AG04450 (cell line): ENCODE results near the gene CHST12. TPM values are rescaled to one million over a fixed set of nuclear protein-coding genes. Genes with fewer than 3 reads are reported as not detected.

Experiments used
- CTCF ChIA-PET: fragments of 300-600, 350-600 bp; formaldehyde crosslinking; extraction: SDS; loops from one replicate; lab custom pipeline; 2022; ENCODE audit warnings: antibody characterized with exemption, inconsistent platforms; lab: Charles Lee
- POLR2A ChIA-PET: fragments of 350-600 bp; formaldehyde crosslinking; extraction: SDS; loops from one replicate; lab custom pipeline; 2021; ENCODE audit warnings: antibody characterized with exemption, inconsistent platforms; lab: Yijun Ruan, JAX
- DNase-seq: peaks from one replicate; pipeline ENCODE4 v3.0.0-alpha.2; 2011; ENCODE audit warnings: low read depth, low spot score
- H3K27ac ChIP-seq: one replicate; pipeline ENCODE4 v1.5.1; 2012; ENCODE audit warnings: low read depth, low read length, control low read depth
- H3K27me3 ChIP-seq: one replicate; pipeline ENCODE4 v1.6.0; 2012; ENCODE audit warnings: low read length; ENCODE audit not compliant: control insufficient read depth, insufficient read depth
- H3K4me3 ChIP-seq: 2 replicates; pipeline ENCODE4 v1.5.1; 2011; ENCODE audit warnings: mild to moderate bottlenecking, low read depth, low read length, control low read depth
- H3K9me3 ChIP-seq: 2 replicates; pipeline ENCODE4 v1.5.1; 2012; ENCODE audit warnings: low read length; ENCODE audit not compliant: control insufficient read depth, insufficient read depth
- polyA plus RNA-seq: library from polyadenylated mRNA; depleted of rRNA; stranded (reverse); fragments of >200 nt; gene quantifications from 2 replicates; pipeline ENCODE4 v1.2.3, GENCODE V29; 2011
- TF ChIP-seq, protein P1 (sequence below): IDR thresholded peaks from 2 replicates; pipeline ENCODE4 v1.5.1; 2011; ENCODE audit warnings: low read depth, low read length, control low read depth, inconsistent platforms

The CHST12 gene
- polyA plus RNA-seq, 1 experiment, result 8.7 TPM

DNA sequence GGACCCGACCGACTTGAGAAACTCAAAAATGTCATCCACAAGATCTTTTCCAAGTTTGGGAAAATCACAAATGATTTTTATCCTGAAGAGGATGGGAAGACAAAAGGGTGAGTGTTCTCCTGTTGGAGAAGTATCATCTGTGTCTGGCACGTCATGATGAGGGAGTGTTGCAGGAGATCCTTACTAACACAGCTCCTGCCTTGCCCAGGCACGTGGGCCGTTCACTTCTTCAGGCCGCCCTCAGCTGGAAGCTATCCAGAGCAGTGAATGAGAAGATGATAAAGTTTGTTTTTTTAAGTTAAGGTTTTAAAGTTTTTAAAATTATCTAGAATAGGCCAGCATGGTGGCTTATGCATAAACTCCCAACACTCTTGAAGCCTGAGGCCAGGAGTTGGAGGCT lies 42.6 kb upstream of the CHST12 start:
- DNase-seq, result no peak
- Histone ChIP-seq H3K4me3 (no peak overlapping the region), H3K9me3 (no peaks in the 10 kb centered on the region), H3K27ac (no peak overlapping the region), H3K27me3 (no peaks in the 10 kb centered on the region)
- TF ChIP-seq, protein P1, sequence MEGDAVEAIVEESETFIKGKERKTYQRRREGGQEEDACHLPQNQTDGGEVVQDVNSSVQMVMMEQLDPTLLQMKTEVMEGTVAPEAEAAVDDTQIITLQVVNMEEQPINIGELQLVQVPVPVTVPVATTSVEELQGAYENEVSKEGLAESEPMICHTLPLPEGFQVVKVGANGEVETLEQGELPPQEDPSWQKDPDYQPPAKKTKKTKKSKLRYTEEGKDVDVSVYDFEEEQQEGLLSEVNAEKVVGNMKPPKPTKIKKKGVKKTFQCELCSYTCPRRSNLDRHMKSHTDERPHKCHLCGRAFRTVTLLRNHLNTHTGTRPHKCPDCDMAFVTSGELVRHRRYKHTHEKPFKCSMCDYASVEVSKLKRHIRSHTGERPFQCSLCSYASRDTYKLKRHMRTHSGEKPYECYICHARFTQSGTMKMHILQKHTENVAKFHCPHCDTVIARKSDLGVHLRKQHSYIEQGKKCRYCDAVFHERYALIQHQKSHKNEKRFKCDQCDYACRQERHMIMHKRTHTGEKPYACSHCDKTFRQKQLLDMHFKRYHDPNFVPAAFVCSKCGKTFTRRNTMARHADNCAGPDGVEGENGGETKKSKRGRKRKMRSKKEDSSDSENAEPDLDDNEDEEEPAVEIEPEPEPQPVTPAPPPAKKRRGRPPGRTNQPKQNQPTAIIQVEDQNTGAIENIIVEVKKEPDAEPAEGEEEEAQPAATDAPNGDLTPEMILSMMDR, result no peak
- CTCF ChIA-PET, result interaction anchor here (0.5 to 0.6 kb wide), 2 partner anchors 59 to 696 kb away, joined by 3 to 4 read pairs; no protein-coding TSS in a partner anchor
- POLR2A ChIA-PET, result no interaction called here

DNA sequence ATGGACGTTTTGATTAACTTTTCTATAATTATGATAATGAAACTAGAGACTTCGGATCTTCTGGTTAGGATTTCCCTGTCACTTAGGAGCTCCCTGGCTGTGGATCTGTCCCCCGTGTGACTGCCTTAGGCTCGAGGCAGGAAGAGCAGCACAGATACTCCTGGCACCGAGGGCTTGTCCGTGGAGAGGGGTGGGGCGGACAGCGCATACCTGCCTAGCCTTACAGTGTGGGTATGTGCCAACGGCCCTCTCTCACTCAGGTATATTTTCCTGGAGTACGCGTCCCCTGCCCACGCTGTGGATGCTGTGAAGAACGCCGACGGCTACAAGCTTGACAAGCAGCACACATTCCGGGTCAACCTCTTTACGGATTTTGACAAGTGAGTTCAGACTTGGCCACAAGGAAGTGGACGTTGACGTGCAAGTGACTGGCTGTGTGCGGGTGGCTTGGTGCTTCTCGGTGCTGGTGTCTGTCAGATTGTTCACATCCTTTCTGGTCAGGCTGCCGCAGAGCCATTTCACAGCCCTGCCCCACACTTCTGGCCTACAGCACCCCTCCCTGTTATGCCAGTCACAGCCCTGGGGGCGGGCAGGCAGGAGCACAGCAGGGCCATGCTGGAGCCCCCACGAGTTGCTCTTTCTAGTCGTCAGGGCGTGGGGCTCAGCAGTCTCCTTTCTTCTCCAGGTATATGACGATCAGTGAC lies 40.9 kb upstream of the CHST12 start:
- H3K4me3 ChIP-seq, result no peak overlapping the region
- TF ChIP-seq, protein P1, result no peak
- no peak overlapping the region for H3K27ac ChIP-seq
- no peaks in the 10 kb centered on the region for H3K27me3 ChIP-seq
- ChIA-PET POLR2A (no interaction called here), CTCF (interaction anchor here (1.2 kb wide), 1 partner anchor 15 kb away, joined by 3 read pairs; no protein-coding TSS in a partner anchor)
- no peaks in the 10 kb centered on the region for H3K9me3 ChIP-seq
- no peak for DNase-seq

DNA sequence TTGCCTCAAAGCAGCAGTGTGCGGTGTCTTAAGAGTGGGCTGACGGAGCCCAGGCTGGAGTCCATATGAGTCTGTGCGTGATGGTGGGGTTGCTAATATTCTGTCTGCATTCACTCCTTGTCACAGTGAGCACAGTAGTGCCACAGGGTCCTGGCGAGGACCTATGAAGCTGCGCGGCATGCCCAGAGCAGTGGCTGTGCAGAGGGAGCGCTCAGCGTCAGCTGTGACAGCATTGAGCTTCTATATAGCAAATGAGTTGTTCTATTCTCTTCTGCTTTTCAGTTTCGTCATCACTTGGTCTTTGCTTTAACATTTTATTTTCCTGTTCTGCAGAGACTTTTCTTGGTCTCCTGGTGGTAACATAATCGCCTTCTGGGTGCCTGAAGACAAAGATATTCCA lies 34.3 kb upstream of the CHST12 start:
- DNase-seq, result no peak
- H3K4me3 ChIP-seq, result no peak overlapping the region
- H3K27ac ChIP-seq, result no peak overlapping the region
- CTCF ChIA-PET, result no interaction called here
- no peaks in the 10 kb centered on the region for H3K9me3 ChIP-seq
- POLR2A ChIA-PET, result no interaction called here
- H3K27me3 ChIP-seq, result no peaks in the 10 kb centered on the region
- TF ChIP-seq, protein P1, result no peak

DNA sequence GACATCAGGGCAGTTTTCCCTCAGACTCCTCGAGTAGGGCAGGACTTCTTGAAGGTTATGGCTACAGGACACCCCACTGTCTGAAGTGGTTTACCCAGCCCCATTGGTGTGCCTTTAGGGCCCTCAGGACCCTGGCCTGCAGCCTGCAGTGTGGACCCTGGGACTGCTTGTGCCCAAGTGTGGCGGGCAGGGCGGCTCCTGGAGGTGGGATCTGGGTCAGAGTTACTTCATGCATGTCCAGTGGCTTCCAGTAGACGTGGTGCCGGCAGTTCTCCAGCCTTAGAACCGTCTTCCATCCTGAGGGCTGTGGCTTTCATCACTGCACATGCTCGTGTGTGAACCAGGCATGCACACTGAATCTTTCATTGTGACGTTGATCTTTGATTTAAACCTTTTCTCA lies 32.1 kb upstream of the CHST12 start:
- CTCF ChIA-PET, result no interaction called here

DNA sequence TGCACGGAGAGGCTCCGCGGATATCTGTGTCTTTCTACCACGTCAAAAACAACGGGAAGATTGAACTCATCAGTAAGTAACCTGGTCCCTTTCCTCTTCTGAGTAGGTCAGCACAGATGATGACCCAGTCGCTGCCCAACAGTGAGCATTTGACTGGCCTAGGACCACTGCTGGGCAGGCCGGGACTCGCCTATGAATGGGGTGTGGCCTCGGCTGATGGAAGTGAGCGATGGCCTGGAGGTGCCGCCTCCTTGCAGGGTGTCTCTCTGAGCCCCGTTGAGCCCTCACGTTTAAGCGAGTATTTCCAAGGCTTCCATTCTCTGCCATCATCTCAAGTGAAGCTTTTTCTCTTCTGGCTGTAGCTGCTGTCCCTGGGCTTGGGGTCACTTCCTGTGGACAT lies 30.7 kb upstream of the CHST12 start:
- H3K4me3 ChIP-seq, result no peak overlapping the region
- TF ChIP-seq, protein P1, result no peak
- POLR2A ChIA-PET, result no interaction called here
- CTCF ChIA-PET, result no interaction called here
- no peaks in the 10 kb centered on the region for H3K9me3 ChIP-seq
- H3K27me3 ChIP-seq, result no peaks in the 10 kb centered on the region
- H3K27ac ChIP-seq, result no peak overlapping the region
- no peak for DNase-seq

More for the DNA sequence above, 32.1 kb upstream of the CHST12 start:
- POLR2A ChIA-PET, result interaction anchor here (0.5 kb wide), 1 partner anchor 33 kb away, joined by 3 read pairs; no protein-coding TSS in a partner anchor
- TF ChIP-seq, protein P1, result no peak
- no peak overlapping the region for H3K4me3 ChIP-seq
- H3K27me3 ChIP-seq, result no peaks in the 10 kb centered on the region
- H3K9me3 ChIP-seq, result no peaks in the 10 kb centered on the region
- no peak for DNase-seq
- H3K27ac ChIP-seq, result no peak overlapping the region
